ENCODE measurements around the gene AP1G2. TPM values are rescaled to one million over a fixed set of nuclear protein-coding genes. Genes with fewer than 3 reads are reported as not detected.

The AP1G2 gene
- total and polyA plus RNA-seq, 2 of the 13 experiments (the other 11 are each of a cell fraction or from before 2014, with no cell fraction given): 96.9 to 611 TPM

DNA sequence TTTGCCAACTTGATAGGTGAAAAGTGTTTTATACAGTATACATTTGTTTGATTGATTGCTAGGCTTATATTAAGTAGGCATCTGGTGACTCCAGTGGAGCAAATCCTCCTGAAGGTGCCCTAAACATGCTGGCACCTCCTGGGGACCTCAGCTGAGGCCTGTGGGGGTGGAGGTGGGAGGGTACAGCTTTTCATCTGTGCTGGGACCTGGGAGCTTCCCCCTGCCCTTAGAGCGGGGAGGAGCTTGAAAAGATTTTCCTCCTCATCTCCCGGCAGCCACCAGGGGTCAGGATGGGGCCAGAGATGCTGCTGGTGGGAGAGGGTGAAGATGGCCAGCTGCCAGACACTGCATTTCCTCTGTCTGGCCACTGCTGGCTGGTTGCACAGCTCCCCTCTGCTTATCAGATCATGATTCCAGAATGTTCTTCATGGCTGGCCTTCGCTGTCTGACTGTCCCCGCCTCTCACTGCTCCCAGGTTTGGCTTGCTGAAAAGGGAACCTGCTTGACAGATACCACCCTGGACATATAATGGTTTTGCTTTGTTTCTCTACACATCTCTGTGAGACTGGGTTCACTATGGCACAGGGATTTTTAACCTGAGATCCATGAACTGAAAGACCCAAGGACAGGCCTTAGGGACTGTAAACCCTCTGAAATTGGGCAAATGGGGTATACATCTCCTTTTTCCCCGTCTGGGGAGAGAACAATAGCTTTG lies 21.4 kb upstream of the AP1G2 start:
- H3K36me3 ChIP-seq (replicated peaks in 1 of 2; ENCODE audit: control insufficient read depth in 1 of 2, insufficient read depth in 2 of 2, low read length in 2 of 2): no peaks in the 10 kb centered on the region
- DNase-seq (ENCODE audit: low spot score) (peak; percentile 98), FAIRE-seq (peak; percentile 80), ATAC-seq (peak; percentile 98)
- H3K79me2 ChIP-seq (ENCODE audit: insufficient read depth, low read length): no peaks in the 10 kb centered on the region
- 3% methylated on average over 5 of the region's 5 CpGs for WGBS (ENCODE audit: low lambda C conversion rate)
- in situ Hi-C loops (cut with HindIII; ENCODE audit: extremely low pct_ligation_motif_present, low pct_unique_long_range_greater_than_20kb) (loop anchor here (5.0 kb wide), 2 partner anchors 43 to 323 kb away; no protein-coding TSS in a partner anchor), intact Hi-C loops (cut with micrococcal nuclease; ENCODE audit: unreplicated experiment) (loop anchor here (1.0 to 10.0 kb wide), 8 partner anchors 21 to 846 kb away; no protein-coding TSS in a partner anchor)
- H3K9ac ChIP-seq (ENCODE audit: insufficient read depth, low read depth, low read length): peak overlapping the region; percentile 18
- no peaks in the 10 kb centered on the region for H4K20me1 ChIP-seq (ENCODE audit: insufficient read depth, low read length)
- H3K9me3 ChIP-seq (ENCODE audit: low read length): no peaks in the 10 kb centered on the region
- peak overlapping the region in 1 of 3 experiments; percentile 9; a peak in 2 of 6 replicates for H3K4me3 ChIP-seq (replicated peaks in 1 of 3; ENCODE audit: insufficient read depth in 1 of 3, low read depth in 2 of 3, low read length in 3 of 3)
- ChIA-PET POLR2A (interaction anchor here (0.9 to 7.8 kb wide), 26 partner anchors 9 to 525 kb away, joined by 3 to 787 read pairs (median 5); partner anchors contain the start of genes DHRS2 and PCK2), CTCF (ENCODE audit: low intra/inter-chr PET ratio, low total read pairs) (interaction anchor here (0.9 to 5.9 kb wide), 15 partner anchors 14 to 425 kb away, joined by 3 to 207 read pairs (median 7); partner anchors contain the start of genes DHRS2 and DHRS4)
- BruUV-seq (replicated peaks): no TSS peak
- peak overlapping the region; percentile 38 for H2AFZ ChIP-seq (ENCODE audit: low read length)
- peaks cover 24% of the 10 kb centered on the region for H3K4me1 ChIP-seq (ENCODE audit: insufficient read depth, low read length)
- H3K27ac ChIP-seq (ENCODE audit: extremely low read length, insufficient read depth, low read length): no peak overlapping the region
- no peaks in the 10 kb centered on the region for H3K27me3 ChIP-seq (ENCODE audit: control insufficient read depth in 1 of 2, insufficient read depth in 2 of 2, low read length in 2 of 2)
- peak overlapping the region; percentile 48 for H3K4me2 ChIP-seq (ENCODE audit: low read depth, low read length)
- TF ChIP-seq ZNF761 (CRISPR knock-in tag; conservative IDR thresholded peaks at IDR 0.05) (peak; percentile 97), ZNF253 (CRISPR knock-in tag; IDR thresholded peaks at IDR 0.05; ENCODE audit: borderline replicate concordance) (peak; percentile 65; the same call in 1 of the 2 replicates), HOXA5 (CRISPR knock-in tag; IDR thresholded peaks at IDR 0.05) (peak; percentile 98), CBX5 (CRISPR knock-in tag; IDR thresholded peaks at IDR 0.05; ENCODE audit: borderline replicate concordance) (peak; percentile 100), KAT2B (IDR thresholded peaks at IDR 0.05; ENCODE audit: borderline replicate concordance, low read depth, low read length) (no peak), ATF7-NPFF (CRISPR knock-in tag; IDR thresholded peaks at IDR 0.05; ENCODE audit: low read depth) (peak; percentile 89), ZNF530 (CRISPR knock-in tag; IDR thresholded peaks at IDR 0.05; ENCODE audit: low read depth) (0 out of 2 replicates have a peak, but pooled peaks have one; percentile 19), NFE2 (CRISPR knock-in tag; IDR thresholded peaks at IDR 0.05) (no peak), THAP11 (CRISPR knock-in tag; IDR thresholded peaks at IDR 0.05) (peak; percentile 87), YEATS4 (CRISPR knock-in tag; IDR thresholded peaks at IDR 0.05; ENCODE audit: borderline replicate concordance) (peak; percentile 29; the same call in 1 of the 2 replicates)
- TF ChIP-seq, protein P1, sequence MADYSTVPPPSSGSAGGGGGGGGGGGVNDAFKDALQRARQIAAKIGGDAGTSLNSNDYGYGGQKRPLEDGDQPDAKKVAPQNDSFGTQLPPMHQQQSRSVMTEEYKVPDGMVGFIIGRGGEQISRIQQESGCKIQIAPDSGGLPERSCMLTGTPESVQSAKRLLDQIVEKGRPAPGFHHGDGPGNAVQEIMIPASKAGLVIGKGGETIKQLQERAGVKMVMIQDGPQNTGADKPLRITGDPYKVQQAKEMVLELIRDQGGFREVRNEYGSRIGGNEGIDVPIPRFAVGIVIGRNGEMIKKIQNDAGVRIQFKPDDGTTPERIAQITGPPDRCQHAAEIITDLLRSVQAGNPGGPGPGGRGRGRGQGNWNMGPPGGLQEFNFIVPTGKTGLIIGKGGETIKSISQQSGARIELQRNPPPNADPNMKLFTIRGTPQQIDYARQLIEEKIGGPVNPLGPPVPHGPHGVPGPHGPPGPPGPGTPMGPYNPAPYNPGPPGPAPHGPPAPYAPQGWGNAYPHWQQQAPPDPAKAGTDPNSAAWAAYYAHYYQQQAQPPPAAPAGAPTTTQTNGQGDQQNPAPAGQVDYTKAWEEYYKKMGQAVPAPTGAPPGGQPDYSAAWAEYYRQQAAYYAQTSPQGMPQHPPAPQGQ (CRISPR knock-in tag; IDR thresholded peaks at IDR 0.05; ENCODE audit: borderline replicate concordance): no peak
- TF ChIP-seq, protein P2, sequence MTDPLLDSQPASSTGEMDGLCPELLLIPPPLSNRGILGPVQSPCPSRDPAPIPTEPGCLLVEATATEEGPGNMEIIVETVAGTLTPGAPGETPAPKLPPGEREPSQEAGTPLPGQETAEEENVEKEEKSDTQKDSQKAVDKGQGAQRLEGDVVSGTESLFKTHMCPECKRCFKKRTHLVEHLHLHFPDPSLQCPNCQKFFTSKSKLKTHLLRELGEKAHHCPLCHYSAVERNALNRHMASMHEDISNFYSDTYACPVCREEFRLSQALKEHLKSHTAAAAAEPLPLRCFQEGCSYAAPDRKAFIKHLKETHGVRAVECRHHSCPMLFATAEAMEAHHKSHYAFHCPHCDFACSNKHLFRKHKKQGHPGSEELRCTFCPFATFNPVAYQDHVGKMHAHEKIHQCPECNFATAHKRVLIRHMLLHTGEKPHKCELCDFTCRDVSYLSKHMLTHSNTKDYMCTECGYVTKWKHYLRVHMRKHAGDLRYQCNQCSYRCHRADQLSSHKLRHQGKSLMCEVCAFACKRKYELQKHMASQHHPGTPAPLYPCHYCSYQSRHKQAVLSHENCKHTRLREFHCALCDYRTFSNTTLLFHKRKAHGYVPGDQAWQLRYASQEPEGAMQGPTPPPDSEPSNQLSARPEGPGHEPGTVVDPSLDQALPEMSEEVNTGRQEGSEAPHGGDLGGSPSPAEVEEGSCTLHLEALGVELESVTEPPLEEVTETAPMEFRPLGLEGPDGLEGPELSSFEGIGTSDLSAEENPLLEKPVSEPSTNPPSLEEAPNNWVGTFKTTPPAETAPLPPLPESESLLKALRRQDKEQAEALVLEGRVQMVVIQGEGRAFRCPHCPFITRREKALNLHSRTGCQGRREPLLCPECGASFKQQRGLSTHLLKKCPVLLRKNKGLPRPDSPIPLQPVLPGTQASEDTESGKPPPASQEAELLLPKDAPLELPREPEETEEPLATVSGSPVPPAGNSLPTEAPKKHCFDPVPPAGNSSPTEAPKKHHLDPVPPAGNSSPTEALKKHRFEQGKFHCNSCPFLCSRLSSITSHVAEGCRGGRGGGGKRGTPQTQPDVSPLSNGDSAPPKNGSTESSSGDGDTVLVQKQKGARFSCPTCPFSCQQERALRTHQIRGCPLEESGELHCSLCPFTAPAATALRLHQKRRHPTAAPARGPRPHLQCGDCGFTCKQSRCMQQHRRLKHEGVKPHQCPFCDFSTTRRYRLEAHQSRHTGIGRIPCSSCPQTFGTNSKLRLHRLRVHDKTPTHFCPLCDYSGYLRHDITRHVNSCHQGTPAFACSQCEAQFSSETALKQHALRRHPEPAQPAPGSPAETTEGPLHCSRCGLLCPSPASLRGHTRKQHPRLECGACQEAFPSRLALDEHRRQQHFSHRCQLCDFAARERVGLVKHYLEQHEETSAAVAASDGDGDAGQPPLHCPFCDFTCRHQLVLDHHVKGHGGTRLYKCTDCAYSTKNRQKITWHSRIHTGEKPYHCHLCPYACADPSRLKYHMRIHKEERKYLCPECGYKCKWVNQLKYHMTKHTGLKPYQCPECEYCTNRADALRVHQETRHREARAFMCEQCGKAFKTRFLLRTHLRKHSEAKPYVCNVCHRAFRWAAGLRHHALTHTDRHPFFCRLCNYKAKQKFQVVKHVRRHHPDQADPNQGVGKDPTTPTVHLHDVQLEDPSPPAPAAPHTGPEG (CRISPR knock-in tag; IDR thresholded peaks at IDR 0.05): peak; percentile 96
- TF ChIP-seq, protein P3, sequence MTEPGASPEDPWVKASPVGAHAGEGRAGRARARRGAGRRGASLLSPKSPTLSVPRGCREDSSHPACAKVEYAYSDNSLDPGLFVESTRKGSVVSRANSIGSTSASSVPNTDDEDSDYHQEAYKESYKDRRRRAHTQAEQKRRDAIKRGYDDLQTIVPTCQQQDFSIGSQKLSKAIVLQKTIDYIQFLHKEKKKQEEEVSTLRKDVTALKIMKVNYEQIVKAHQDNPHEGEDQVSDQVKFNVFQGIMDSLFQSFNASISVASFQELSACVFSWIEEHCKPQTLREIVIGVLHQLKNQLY (CRISPR knock-in tag; IDR thresholded peaks at IDR 0.05): peak; percentile 74
